GM13976 (cell line): ENCODE measurements around the gene NR3C2.
"Not testable (repeated sequence)": the region's sequence is repeated elsewhere in the genome, so short reads cannot be mapped to it uniquely, and the experiment has no call there.

Experiments used
- DNase-seq: peaks from one replicate; pipeline ENCODE4 v3.0.0; 2012; ENCODE audit warnings: low spot score
- in situ Hi-C: fragments of 300-500 bp; cut with MboI; formaldehyde crosslinking; loops from one replicate; pipeline ENCODE4 v1.12.0; 2022; ENCODE audit warnings: low sequenced_read_pairs, mixed read lengths, inconsistent platforms; ENCODE audit not compliant: unreplicated experiment
- TF ChIP-seq, protein P1 (sequence below): IDR thresholded peaks from 2 replicates; pipeline ENCODE4 v1.5.1; 2012; ENCODE audit warnings: borderline replicate concordance, mild to moderate bottlenecking; ENCODE audit not compliant: insufficient read depth; ENCODE audit errors: extremely low read depth, missing control alignments, control extremely low read depth

Gene NR3C2

GRCh38 chr4:148141501-148141900 lies 300.7 kb downstream of the NR3C2 start:
- TF ChIP-seq, protein P1, sequence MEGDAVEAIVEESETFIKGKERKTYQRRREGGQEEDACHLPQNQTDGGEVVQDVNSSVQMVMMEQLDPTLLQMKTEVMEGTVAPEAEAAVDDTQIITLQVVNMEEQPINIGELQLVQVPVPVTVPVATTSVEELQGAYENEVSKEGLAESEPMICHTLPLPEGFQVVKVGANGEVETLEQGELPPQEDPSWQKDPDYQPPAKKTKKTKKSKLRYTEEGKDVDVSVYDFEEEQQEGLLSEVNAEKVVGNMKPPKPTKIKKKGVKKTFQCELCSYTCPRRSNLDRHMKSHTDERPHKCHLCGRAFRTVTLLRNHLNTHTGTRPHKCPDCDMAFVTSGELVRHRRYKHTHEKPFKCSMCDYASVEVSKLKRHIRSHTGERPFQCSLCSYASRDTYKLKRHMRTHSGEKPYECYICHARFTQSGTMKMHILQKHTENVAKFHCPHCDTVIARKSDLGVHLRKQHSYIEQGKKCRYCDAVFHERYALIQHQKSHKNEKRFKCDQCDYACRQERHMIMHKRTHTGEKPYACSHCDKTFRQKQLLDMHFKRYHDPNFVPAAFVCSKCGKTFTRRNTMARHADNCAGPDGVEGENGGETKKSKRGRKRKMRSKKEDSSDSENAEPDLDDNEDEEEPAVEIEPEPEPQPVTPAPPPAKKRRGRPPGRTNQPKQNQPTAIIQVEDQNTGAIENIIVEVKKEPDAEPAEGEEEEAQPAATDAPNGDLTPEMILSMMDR, result no peak
- no peak for DNase-seq
- in situ Hi-C loops, result no loop called here

DNA sequence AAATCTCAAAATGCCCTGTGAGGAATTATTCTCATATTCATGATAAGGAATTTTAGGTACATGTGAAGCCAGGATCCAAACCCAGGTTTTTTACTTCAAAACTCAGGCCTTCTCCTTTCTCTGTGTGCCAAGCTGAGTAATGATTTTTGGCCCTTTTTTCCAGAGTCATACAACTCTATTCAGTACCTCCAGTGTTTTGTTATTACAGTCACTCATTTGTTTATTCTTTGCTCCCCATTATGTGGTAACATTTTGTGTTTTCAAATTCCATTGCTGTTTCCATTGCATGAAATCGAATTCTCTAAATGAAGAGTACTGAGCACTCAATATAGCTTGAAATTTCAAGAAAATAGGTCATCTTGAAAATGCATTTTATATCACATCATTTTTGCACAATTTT lies 315.4 kb downstream of the NR3C2 start:
- in situ Hi-C loops, result no loop called here
- no peak for DNase-seq
- TF ChIP-seq, protein P1, result no peak

DNA sequence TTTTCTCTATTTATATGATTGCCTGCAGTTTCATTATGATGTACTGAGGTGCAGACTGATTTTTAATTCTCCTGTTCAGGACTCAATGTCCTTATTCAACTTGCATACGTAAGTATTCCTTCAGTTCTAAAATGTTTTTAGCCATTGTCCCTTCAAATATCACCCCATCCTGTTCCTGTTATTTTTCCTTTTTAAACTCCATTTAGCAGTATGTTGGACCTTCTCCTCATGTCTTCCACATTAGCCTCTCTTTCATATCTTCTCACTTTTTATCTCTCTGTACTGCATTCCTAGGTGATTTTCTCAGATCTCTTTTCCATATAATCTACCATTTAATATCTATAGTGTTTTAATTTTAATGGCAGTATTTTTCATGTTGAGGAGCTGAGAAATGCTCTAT lies 317.7 kb downstream of the NR3C2 start:
- in situ Hi-C loops, result no loop called here
- TF ChIP-seq, protein P1, result no peak
- no peak for DNase-seq

GRCh38 chr4:148123161-148123560 lies 319.1 kb downstream of the NR3C2 start:
- in situ Hi-C loops, result not testable (repeated sequence)

GRCh38 chr4:148120216-148120615 lies 322.0 kb downstream of the NR3C2 start:
- no peak for DNase-seq
- in situ Hi-C loops, result no loop called here
- TF ChIP-seq, protein P1, result no peak

More at GRCh38 chr4:148123161-148123560, 319.1 kb downstream of the NR3C2 start:
- not testable (repeated sequence) for DNase-seq

- in situ Hi-C loops, result no loop called here
- no peak for DNase-seq
- TF ChIP-seq, protein P1, result no peak
Measured at GRCh38 chr4:148118633-148119032, 323.6 kb downstream of the NR3C2 start.

GRCh38 chr4:148118179-148118578 lies 324.0 kb downstream of the NR3C2 start:
- TF ChIP-seq, protein P1, result no peak
- DNase-seq, result no peak
- in situ Hi-C loops, result no loop called here
